ENCODE data around the gene METTL9. TPM values are rescaled to one million over a fixed set of nuclear protein-coding genes. Genes with fewer than 3 reads are reported as not detected.

Gene METTL9
- total and polyA plus RNA-seq, 2 of the 4 experiments (the other 2 are of a cell fraction): 54.8 to 95.5 TPM

GRCh38 chr16:21590796-21591195 is 8.6 kb upstream of the METTL9 start:
- Histone ChIP-seq H3K9me3 (ENCODE audit: control insufficient read depth, insufficient read depth, low read length) (no peaks in the 10 kb centered on the region), H3K23ac (ENCODE audit: low read depth, low read length) (no peak overlapping the region), H3K14ac (replicated peaks; ENCODE audit: low read depth, low read length) (no peak overlapping the region), H2AK5ac (ENCODE audit: low read depth, low read length) (no peak overlapping the region), H2BK5ac (ENCODE audit: low read depth, low read length, poor library complexity, severe bottlenecking) (no peak overlapping the region), H2AFZ (replicated peaks; ENCODE audit: low read length, poor library complexity) (no peak overlapping the region), H4K5ac (ENCODE audit: low read depth, low read length) (no peak overlapping the region), H3K4me3 (ENCODE audit: insufficient read depth, low read depth, low read length) (no peak overlapping the region), H3K18ac (ENCODE audit: low read depth, low read length) (no peak overlapping the region), H3K9me1 (ENCODE audit: insufficient read depth, low read length) (0 out of 2 replicates have a peak, but pooled peaks cover 3% of the 10 kb centered on the region), H2AK9ac (replicated peaks; ENCODE audit: low read depth, low read length, poor library complexity) (no peak overlapping the region), H4K8ac (ENCODE audit: low read depth in 2 of 2, low read length in 2 of 2) (no peak overlapping the region), H4K20me1 (ENCODE audit: insufficient read depth, low read length) (no peaks in the 10 kb centered on the region), H3K9ac (ENCODE audit: low read depth, low read length) (no peak overlapping the region), H3K4ac (ENCODE audit: low read depth, low read length) (no peak overlapping the region), H2BK120ac (ENCODE audit: low read depth, low read length) (no peak overlapping the region), H4K91ac (ENCODE audit: insufficient read depth, low read depth, low read length) (no peak overlapping the region), H2BK15ac (ENCODE audit: low read depth, low read length) (no peak overlapping the region), H3K4me1 (ENCODE audit: control insufficient read depth, insufficient read depth, low read length) (no peaks in the 10 kb centered on the region; the same call in 1 of the 2 replicates), H3K27me3 (ENCODE audit: control insufficient read depth, insufficient read depth, low read length) (no peaks in the 10 kb centered on the region), H3K79me1 (ENCODE audit: low read depth in 1 of 2, low read length in 2 of 2) (no peaks in the 10 kb centered on the region), H3K36me3 (ENCODE audit: control insufficient read depth, insufficient read depth, low read length) (no peaks in the 10 kb centered on the region), H2BK20ac (ENCODE audit: low read depth, low read length) (no peak overlapping the region), H3K27ac (ENCODE audit: insufficient read depth, low read length) (no peak overlapping the region), H3K56ac (ENCODE audit: extremely low read depth, insufficient read depth, low read length) (no peak overlapping the region), H3K4me2 (ENCODE audit: low read depth, low read length) (no peak overlapping the region)
- ATAC-seq (ENCODE audit: low read depth) (no peak; the same call in 1 of the 2 replicates), DNase-seq (no peak)
- BruUV-seq (replicated peaks): no TSS peak
- dilution Hi-C loops (cut with HindIII; ENCODE audit: low sequenced_read_pairs, unreplicated experiment) (no loop called here), intact Hi-C loops (cut with micrococcal nuclease) (no loop called here), in situ Hi-C loops (cut with MboI; ENCODE audit: low sequenced_read_pairs) (loop anchor here (10.0 kb wide), 1 partner anchor 64 kb away; the partner anchor contains the start of gene IGSF6)
- WGBS, 2 experiments (ENCODE audit: extremely low coverage in 2 of 2, insufficient read length in 1 of 2): no CpG with 5 or more reads among the region's 2 CpGs
- ChIA-PET POLR2A (ENCODE audit: unreplicated experiment) (no interaction called here), CTCF (no interaction called here)
- TF ChIP-seq MAFK (IDR thresholded peaks at IDR 0.05; ENCODE audit: low read depth, low read length): no peak
